GM19099 (cell line): ENCODE measurements around the gene STAG3.
A peak's percentile ranks its signal among the peaks of the same experiment; 100 is the strongest.

Experiments used
- POLR2A ChIP-seq: IDR thresholded peaks from 3 replicates; pipeline ENCODE4 v1.6.1; 2011; ENCODE audit warnings: low read depth; ENCODE audit not compliant: insufficient read length; ENCODE audit errors: extremely low read depth

The STAG3 gene

GRCh38 chr7:100153708-100154535 is 23.8 kb upstream of the STAG3 start:
- no peak for TF ChIP-seq POLR2A

DNA sequence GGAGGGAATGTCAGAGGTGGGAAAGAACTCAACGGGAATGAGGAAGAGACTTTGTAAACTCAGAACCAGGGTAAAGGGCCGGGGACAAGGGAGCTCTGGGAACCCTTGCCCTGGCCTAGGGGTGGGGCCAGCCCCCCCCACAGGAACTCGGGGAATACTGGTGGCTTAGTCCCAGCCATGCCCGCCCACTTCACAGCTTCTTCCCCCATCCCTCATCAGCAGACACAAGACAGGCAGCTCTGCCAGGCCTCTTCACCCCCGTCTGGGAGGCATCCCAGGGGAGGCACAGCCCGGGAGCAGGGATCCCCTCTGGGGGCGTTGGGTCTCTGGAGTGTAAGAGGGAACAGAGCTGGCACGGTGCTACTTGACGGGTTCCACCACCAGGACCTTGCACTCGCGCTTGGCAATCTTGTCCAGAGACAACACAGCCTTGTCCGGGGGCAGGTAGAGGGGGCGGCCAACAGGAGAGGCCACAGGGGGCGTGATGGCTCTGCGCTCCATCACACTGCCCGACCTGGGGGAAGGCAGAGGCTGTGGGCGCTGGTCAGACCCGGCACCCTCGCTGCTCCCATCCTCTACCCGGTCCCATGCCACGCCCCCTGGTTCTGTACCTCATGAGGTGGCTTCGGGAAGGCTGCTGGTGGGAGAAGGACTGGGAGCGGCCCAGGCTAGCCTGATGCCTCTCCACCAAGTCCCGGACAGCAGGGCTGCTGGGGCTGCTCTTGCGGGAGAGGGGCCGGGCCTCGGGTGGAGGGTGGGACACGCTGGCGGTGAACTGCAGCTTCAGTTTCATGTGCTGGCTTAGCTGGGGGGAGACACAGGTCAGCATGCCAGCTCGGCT is 22.8 kb upstream of the STAG3 start:
- no peak for TF ChIP-seq POLR2A

DNA sequence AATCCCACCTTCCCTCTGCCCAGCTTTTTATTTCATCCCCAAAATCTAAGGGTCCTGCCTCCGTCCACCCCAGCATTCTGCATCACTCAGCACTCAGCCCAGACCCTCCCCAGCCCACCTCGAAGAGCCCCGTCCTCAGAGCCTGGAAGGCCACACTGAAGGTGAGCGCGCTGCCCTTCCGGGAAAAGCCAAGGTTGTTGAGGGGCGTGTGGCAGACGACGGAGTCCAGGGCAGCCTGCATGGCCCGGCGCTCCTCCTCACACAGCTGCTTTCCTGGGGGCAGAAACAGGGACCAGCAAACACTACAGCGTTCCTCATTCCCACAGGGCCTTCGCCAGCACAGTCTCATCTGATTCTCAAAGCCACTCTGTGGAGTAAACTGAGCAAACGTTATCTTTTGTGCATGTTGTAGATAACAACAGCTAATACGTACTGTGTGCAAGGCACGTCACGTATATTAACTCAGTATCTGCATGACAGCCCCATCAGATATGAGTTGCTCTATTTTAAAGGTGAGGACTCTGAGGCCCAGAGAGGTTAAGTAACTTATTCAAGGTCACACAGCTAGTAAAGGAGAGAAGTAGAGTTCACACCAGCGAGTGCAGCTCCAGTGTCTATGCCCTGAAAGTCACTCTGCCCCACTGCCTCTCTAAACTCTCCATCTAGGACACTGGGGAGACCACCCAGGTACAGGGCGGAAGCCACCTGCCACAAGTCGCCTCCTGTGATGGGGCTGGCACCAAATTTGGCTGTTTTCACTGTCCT is 22.0 kb upstream of the STAG3 start:
- no peak for TF ChIP-seq POLR2A

GRCh38 chr7:100156331-100157068 is 21.2 kb upstream of the STAG3 start:
- TF ChIP-seq POLR2A = no peak

DNA sequence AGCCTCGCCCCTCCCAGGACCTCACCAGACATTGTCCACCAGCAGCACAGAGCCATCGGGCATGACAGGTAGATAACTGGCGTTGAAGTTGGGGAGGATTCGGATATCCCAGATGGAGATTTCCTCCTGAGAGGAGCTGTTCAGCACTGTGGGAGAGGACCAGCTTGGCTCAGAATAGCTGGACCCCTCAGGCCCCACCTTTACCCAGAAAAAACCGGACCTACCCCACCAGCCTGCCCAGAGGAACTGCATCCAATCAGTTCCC is 20.7 kb upstream of the STAG3 start:
- no peak for TF ChIP-seq POLR2A

DNA sequence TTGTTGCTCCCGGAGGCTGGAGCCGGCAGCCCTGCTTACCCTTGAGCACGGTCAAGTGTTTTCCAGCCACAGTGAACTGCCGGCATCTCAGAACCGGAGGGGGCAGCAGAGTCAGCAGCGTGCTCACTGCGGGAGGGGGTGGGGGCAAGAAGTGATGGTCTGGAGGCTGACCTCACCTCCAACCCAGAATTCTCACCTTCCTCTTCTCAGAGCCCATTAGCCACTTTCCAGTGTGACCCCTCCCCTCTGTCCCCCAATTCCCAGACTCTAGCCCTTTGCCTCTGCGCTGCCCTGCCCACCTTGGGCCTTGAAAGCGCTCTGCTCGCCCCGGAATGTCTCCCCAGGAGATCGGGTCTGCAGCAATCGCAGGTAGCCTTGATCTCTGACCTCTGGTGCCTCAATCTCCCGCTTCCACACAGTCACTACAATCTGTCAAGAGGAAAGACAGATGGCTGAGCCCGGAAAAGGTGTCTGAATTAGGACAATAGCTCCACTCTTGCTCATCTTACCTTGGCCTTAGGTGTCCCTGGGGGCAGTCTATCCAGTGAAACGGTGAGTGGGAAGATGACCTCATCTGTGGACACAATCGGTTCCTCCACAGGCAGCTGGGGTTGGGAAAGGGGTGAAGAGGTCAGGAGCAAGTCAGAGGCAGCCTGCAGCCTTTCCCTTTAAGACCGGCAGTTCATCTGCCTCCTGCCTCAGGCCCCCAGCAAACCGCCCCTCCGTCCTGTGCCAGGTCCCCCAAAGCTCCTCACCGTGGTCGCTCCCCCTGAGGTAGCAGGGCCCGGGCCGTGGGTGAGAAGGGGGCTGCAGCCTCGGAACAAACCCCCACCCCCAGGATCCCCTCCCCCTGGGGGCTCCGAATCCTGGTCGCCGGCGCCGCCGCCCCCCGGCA is 20.1 kb upstream of the STAG3 start:
- no peak for TF ChIP-seq POLR2A

DNA sequence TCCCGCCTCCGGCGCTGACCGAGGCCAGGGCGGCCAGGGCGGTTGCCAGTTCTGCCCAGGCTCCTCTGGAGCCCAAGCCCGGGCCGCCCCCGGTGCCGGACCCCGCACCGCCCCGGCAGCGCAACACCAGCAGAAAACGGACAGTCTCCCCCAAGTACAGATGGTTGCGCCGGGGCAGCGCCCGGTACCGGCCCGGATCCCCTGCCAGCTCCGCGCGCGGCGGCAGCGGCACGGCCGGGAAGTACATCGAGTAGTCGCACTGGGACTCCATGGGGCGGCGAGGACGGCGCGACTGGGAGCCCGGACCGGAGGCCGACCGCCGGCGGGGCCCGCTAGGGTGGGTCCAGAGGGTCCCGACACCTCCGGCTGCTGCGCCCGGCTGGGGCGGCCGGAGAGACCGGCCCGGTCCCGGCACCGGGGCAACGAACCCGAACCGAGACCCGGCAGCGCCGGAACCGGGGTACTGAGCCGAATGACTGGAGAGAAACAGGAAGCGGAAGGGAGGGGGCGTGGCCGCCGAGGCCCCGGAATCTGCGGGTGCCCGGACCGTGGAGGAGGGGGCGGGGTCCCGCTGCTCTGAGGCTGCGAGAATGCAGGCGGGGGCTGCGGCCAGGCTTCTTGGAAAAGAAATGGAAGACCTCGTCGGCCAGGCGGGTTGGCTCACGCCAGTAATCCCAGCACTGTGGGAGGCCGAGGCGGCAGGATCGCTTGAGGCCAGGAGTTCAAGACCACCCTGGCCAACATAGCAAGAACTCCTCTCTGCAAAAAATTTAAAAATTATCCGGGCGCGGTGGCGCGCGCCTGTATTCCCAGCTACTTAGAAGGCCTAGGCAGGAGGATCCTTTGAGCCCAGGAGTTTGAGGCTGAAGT is 19.3 kb upstream of the STAG3 start, which contains the start of gene TRAPPC14:
Gene TRAPPC14, minus strand, starts transcription at position 495 of the 870 bp plus-strand sequence. Its CDS starts 224 bp downstream, at position 271.
- peak; percentile 78 for TF ChIP-seq POLR2A

DNA sequence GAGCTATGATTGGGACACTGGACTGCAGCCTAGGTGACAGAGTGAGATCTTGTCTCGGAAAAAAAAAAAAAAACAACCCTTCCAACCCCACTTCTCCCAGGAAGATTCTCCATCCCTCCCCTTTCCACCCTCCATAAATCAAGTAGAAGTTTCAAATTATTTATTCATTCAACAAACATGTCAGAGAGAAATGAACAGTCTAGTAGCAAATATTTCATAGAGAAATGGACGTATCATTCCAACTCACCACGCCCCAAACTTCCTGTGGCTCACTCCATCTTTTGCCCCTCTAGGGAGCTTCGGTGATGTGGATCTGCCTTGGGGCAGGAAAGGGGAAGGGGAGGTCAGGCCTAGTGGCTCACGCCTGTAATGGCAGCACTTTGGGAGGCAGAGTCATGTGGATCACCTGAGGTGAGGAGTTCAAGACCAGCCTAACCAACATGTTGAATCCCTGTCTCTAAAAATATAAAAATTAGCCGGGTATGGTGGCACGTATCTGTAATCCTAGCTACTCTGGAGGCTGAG is 18.6 kb upstream of the STAG3 start:
- TF ChIP-seq POLR2A = no peak

DNA sequence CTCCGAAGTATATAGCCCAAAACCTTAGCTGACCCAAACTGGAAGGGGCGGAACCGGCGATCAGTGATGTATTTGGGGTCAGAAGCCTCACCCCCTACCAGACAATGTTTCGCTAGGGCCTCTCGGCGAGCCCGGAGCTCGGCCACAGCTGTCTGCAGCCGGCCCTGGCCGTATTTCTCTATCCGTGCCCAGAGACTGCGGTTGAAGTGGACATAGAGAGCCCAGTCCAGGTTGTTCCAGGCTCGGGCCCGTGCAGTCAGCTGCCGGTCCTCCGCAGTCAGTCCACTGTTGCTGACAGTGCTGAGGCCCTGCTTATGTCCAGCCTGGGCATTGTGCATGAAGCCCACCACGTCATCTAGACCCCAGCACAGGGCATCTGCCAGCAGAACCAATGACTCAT is 17.7 kb upstream of the STAG3 start:
- no peak for TF ChIP-seq POLR2A

DNA sequence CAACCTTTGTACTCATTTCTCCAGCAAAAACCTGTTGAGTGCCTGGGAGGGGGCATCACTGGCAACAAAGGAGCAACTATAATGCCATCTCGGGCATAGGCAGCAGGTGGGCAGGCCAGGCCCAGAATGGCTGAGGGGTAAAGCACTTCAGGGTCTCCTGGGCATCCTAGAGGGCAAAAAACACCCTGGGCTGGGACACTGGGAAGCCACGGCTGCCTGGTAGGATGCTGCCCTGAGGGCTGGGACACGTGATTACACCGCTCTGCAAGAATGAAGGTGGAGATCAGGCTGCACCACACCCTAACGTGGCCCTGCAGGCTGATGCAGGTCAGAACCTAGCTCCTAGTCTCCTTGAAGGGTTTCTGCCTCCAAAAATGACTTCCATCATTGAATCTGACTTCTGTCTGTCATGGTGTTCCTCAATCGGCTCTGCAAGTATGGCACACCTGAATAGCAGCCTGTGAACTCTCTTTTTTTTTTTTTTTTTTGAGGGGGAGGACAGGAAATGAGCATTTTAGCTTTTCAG is 14.6 kb upstream of the STAG3 start:
- TF ChIP-seq POLR2A = no peak

GRCh38 chr7:100163871-100164270 is 13.8 kb upstream of the STAG3 start:
- TF ChIP-seq POLR2A = no peak

DNA sequence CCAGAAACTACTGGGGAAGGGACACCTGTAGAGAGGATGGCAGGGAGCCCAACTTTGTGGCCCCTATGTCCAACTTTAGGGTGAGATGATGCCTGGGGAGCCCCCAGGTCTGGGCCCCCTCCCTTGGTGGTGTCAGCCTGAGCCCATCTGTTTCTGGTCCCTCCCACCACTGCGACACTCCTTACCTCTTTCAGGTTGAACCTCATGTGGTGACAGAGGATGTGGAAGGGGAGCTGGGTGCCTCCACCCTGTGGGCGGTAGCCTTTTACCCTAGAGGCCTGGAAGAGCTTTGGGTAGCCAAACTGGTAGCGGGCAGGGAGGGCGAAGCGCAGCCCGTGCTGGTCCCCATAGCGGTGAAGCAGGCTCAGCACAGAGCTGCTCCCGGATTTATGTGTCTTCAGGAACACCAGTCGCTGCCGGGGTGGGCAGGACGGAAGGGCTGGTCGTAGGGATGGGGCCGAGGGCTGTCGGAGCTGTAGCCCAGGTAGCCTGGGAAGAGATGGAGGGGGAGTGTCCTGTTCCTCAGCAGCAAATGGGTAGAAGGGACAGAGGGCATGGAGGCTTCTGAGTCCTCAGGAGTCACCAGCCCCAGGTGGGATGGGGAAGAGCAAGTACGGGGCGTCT is 11.3 kb upstream of the STAG3 start:
- TF ChIP-seq POLR2A = no peak
